HepG2 (cell line): ENCODE measurements around the gene LEF1.

ENCODE experiments used
- EP300 ChIP-seq, 3 experiments: sonication (generic) in 1 of 3; formaldehyde crosslinking in 1 of 3; IDR thresholded peaks; 2 replicates each; pipeline versions ENCODE4 v1.5.1 to v1.6.1; 2011 to 2020; ENCODE audit warnings: low read depth in 2 of 3, low read length in 2 of 3, borderline replicate concordance in 1 of 3, improper control_type of control experiment in 1 of 3, mild to moderate bottlenecking in 1 of 3, missing genetic modification reagents in 1 of 3, moderate library complexity in 1 of 3
- FOXP1 ChIP-seq, 2 experiments: fragments of 450-650 bp in 1 of 2; IDR thresholded peaks; 2 replicates each; pipeline ENCODE4 v1.6.1; 2017 to 2018; ENCODE audit warnings: antibody characterized with exemption in 1 of 2
- HNRNPLL ChIP-seq: fragments of 200-400 bp; formaldehyde crosslinking; IDR thresholded peaks from 2 replicates; pipeline ENCODE4 v1.6.1; 2017; ENCODE audit warnings: mild to moderate bottlenecking, low read depth, low read length; ENCODE audit not compliant: poor library complexity, severe bottlenecking
- NPAS2 ChIP-seq: sonication (generic); formaldehyde crosslinking; IDR thresholded peaks from 2 replicates; pipeline ENCODE4 v1.8.0; 2022; ENCODE audit warnings: mild to moderate bottlenecking, missing genetic modification reagents, borderline replicate concordance
- PHF8 ChIP-seq: sonication (generic); formaldehyde crosslinking; IDR thresholded peaks from 2 replicates; pipeline ENCODE4 v1.5.0; 2020; ENCODE audit warnings: missing genetic modification reagents
- TAF1 ChIP-seq: sonication (generic); formaldehyde crosslinking; IDR thresholded peaks from 2 replicates; pipeline ENCODE4 v1.4.0; 2020; ENCODE audit warnings: missing genetic modification reagents
- TERF1 ChIP-seq: sonication (generic); formaldehyde crosslinking; IDR thresholded peaks from 2 replicates; pipeline ENCODE4 v1.8.0; 2022; ENCODE audit warnings: mild to moderate bottlenecking, missing genetic modification reagents, moderate library complexity
- ZBTB1 ChIP-seq: sonication (generic); formaldehyde crosslinking; IDR thresholded peaks from 2 replicates; pipeline ENCODE4 v1.4.0; 2020; ENCODE audit warnings: missing genetic modification reagents, borderline replicate concordance
- ZNF567 ChIP-seq: sonication (generic); formaldehyde crosslinking; IDR thresholded peaks from 2 replicates; pipeline ENCODE4 v1.8.1; 2023; ENCODE audit warnings: mild to moderate bottlenecking, missing genetic modification reagents, borderline replicate concordance
- TF ChIP-seq, protein P1 (sequence below), 2 experiments: sonication (generic) in 1 of 2; formaldehyde crosslinking in 1 of 2; IDR thresholded peaks; 2 replicates each; pipeline versions ENCODE4 v1.5.1 to v1.6.1; 2011 to 2020; ENCODE audit warnings: borderline replicate concordance in 1 of 2, low read depth in 1 of 2, low read length in 1 of 2, mild to moderate bottlenecking in 1 of 2, missing genetic modification reagents in 1 of 2, moderate library complexity in 1 of 2

- TF ChIP-seq PHF8 (no peak), EP300 (IDR thresholded peaks at IDR 0.05; ENCODE audit: low read depth in 2 of 2, low read length in 2 of 2) (no peak), EP300 (CRISPR knock-in tag; IDR thresholded peaks at IDR 0.05; ENCODE audit: borderline replicate concordance) (no peak), ZNF567 (CRISPR knock-in tag) (no peak), HNRNPLL (no peak), TAF1 (no peak), NPAS2 (no peak), TERF1 (CRISPR knock-in tag) (no peak), ZBTB1 (CRISPR knock-in tag) (no peak), FOXP1 (IDR thresholded peaks at IDR 0.05) (no peak), FOXP1 (CRISPR knock-in tag; IDR thresholded peaks at IDR 0.05) (no peak)
- TF ChIP-seq, protein P1, sequence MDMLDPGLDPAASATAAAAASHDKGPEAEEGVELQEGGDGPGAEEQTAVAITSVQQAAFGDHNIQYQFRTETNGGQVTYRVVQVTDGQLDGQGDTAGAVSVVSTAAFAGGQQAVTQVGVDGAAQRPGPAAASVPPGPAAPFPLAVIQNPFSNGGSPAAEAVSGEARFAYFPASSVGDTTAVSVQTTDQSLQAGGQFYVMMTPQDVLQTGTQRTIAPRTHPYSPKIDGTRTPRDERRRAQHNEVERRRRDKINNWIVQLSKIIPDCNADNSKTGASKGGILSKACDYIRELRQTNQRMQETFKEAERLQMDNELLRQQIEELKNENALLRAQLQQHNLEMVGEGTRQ (IDR thresholded peaks at IDR 0.05; ENCODE audit: low read depth, low read length), result no peak
- TF ChIP-seq, protein P1 (CRISPR knock-in tag; IDR thresholded peaks at IDR 0.05; ENCODE audit: borderline replicate concordance), result no peak
Measured at GRCh38 chr4:108113229-108113628, 55.5 kb downstream of the LEF1 start.
